ENCODE measurements around the gene OSBPL2.

DNA sequence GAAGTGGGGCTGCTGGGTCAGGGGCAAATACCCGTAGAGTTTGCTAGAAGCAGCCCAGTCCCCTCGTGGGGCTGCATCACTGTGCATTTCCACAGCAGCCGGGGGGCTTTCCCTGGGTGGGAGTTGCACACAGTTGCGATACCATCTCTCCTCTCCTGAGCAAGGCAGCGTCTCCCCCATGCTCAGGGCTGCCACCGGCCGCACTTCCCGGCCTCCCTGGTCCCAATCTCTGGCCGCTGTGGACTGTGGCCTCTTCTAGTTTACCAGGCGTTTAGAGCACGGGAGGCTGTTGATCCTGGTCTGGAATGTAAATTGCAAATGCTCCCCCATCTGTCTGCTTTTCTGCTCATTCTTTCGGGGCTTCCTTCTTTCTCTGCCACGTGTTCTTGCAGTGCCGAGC is 31.1 kb downstream of the OSBPL2 start:
- TF ChIP-seq, protein P1, sequence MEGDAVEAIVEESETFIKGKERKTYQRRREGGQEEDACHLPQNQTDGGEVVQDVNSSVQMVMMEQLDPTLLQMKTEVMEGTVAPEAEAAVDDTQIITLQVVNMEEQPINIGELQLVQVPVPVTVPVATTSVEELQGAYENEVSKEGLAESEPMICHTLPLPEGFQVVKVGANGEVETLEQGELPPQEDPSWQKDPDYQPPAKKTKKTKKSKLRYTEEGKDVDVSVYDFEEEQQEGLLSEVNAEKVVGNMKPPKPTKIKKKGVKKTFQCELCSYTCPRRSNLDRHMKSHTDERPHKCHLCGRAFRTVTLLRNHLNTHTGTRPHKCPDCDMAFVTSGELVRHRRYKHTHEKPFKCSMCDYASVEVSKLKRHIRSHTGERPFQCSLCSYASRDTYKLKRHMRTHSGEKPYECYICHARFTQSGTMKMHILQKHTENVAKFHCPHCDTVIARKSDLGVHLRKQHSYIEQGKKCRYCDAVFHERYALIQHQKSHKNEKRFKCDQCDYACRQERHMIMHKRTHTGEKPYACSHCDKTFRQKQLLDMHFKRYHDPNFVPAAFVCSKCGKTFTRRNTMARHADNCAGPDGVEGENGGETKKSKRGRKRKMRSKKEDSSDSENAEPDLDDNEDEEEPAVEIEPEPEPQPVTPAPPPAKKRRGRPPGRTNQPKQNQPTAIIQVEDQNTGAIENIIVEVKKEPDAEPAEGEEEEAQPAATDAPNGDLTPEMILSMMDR (IDR thresholded peaks at IDR 0.05) = no peak
- no peak for TF ChIP-seq POLR2AphosphoS5 (IDR thresholded peaks at IDR 0.05)
- no peak for TF ChIP-seq EP300 (IDR thresholded peaks at IDR 0.05)
